ENCODE measurements around the gene SLC25A21. TPM values are rescaled to one million over a fixed set of nuclear protein-coding genes. Genes with fewer than 3 reads are reported as not detected.
A peak's percentile ranks its signal among the peaks of the same experiment; 100 is the strongest.
"Not testable (repeated sequence)": the region's sequence is repeated elsewhere in the genome, so short reads cannot be mapped to it uniquely, and the experiment has no call there.

Gene SLC25A21
- total and polyA plus RNA-seq, 7 experiments from 2014 or later, result not detected

GRCh38 chr14:36988568-36988967 lies 183.8 kb downstream of the SLC25A21 start:
- ChIA-PET POLR2A (no interaction called here), CTCF (no interaction called here)
- H3K4me1 ChIP-seq (ENCODE audit: control insufficient read depth in 2 of 2, insufficient read depth in 2 of 2, low read length in 2 of 2), result no peaks in the 10 kb centered on the region
- no peak overlapping the region for H3K27ac ChIP-seq (ENCODE audit: low read depth, low read length)
- no peak overlapping the region for H3K4me3 ChIP-seq (ENCODE audit: low read length)
- H3K36me3 ChIP-seq (ENCODE audit: control insufficient read depth in 2 of 3, insufficient read depth in 3 of 3, low read length in 3 of 3), result no peaks in the 10 kb centered on the region
- H3K27ac Mint-ChIP-seq, result no peak overlapping the region
- H3K27me3 ChIP-seq (ENCODE audit: control insufficient read depth in 2 of 2, insufficient read depth in 2 of 2, low read length in 2 of 2), result no peaks in the 10 kb centered on the region
- DNase-seq (no peak), ATAC-seq (no peak)
- intact Hi-C loops (cut with micrococcal nuclease), result no loop called here
- no peaks in the 10 kb centered on the region for H3K27me3 Mint-ChIP-seq
- H3K9me3 Mint-ChIP-seq, result peaks cover 0 to 12% (median 0%) of the 10 kb centered on the region in 11 donors
- H3K36me3 Mint-ChIP-seq, result no peaks in the 10 kb centered on the region
- no peak overlapping the region for H3K4me3 Mint-ChIP-seq
- no peaks in the 10 kb centered on the region for H3K9me3 ChIP-seq (ENCODE audit: control insufficient read depth in 2 of 3, low read length in 3 of 3)
- H3K4me1 Mint-ChIP-seq, result no peaks in the 10 kb centered on the region

- DNase-seq, result no peak
- intact Hi-C loops (cut with micrococcal nuclease), result no loop called here
- ChIA-PET POLR2A (no interaction called here), CTCF (no interaction called here)
- Mint-ChIP-seq H3K36me3 (no peaks in the 10 kb centered on the region), H3K27me3 (no peaks in the 10 kb centered on the region), H3K9me3 (peaks cover 0 to 17% (median 0%) of the 10 kb centered on the region in 11 donors), H3K4me3 (no peak overlapping the region), H3K4me1 (no peaks in the 10 kb centered on the region), H3K27ac (no peak overlapping the region)
- H3K4me1 ChIP-seq (ENCODE audit: control insufficient read depth in 2 of 2, insufficient read depth in 2 of 2, low read length in 2 of 2), result no peaks in the 10 kb centered on the region
- no peak overlapping the region for H3K4me3 ChIP-seq (ENCODE audit: low read length)
- no peaks in the 10 kb centered on the region for H3K9me3 ChIP-seq (ENCODE audit: control insufficient read depth in 2 of 3, low read length in 3 of 3)
- no peaks in the 10 kb centered on the region for H3K36me3 ChIP-seq (ENCODE audit: control insufficient read depth in 2 of 3, insufficient read depth in 3 of 3, low read length in 3 of 3)
- no peak for ATAC-seq
- H3K27me3 ChIP-seq (ENCODE audit: control insufficient read depth in 2 of 2, insufficient read depth in 2 of 2, low read length in 2 of 2), result no peaks in the 10 kb centered on the region
- no peak overlapping the region for H3K27ac ChIP-seq (ENCODE audit: low read depth, low read length)
Observed at GRCh38 chr14:36986407-36986806, 186.0 kb downstream of the SLC25A21 start.

DNA sequence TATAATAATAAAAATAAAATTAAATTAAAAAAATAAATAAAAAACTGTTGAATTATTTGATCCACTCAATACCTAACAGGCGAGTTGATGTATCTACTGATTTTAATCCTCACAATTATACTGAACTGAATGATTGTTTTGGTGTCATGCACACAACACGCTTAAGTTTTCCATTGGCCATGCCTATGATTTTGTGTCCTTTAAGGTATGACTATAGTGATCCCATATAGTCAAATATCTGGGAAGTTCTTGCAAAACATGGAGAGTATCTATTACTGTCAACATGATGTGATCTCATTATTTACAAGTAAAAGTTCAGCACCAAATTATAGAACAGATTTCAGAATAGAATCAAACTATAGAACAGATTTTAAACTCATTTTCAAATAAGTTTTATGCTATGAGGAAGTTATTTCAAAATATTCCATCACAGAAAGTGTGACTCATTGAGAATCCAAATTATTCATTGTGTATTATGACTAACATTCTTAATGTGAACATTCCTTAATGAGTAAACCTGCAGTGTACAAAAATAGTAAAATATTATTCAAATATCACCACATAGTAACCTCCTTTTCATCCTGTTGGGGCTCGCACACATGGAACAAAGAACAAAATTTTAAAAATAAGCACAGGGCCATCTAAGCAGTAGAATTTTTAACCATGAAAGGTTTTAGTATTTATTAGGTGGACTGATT lies 190.4 kb downstream of the SLC25A21 start:
- ATAC-seq (no peak), DNase-seq (no peak)
- Mint-ChIP-seq H3K4me3 (no peak overlapping the region), H3K36me3 (peaks cover 0 to 6% (median 0%) of the 10 kb centered on the region in 5 donors), H3K27ac (no peak overlapping the region), H3K9me3 (peaks cover 0 to 11% (median 3%) of the 10 kb centered on the region in 11 donors), H3K4me1 (no peaks in the 10 kb centered on the region), H3K27me3 (no peaks in the 10 kb centered on the region)
- intact Hi-C loops (cut with micrococcal nuclease), result no loop called here
- Histone ChIP-seq H3K36me3 (ENCODE audit: control insufficient read depth in 2 of 3, insufficient read depth in 3 of 3, low read length in 3 of 3) (no peaks in the 10 kb centered on the region), H3K4me3 (ENCODE audit: low read length) (no peak overlapping the region), H3K27me3 (ENCODE audit: control insufficient read depth in 2 of 2, insufficient read depth in 2 of 2, low read length in 2 of 2) (no peaks in the 10 kb centered on the region), H3K27ac (ENCODE audit: low read depth, low read length) (no peak overlapping the region), H3K9me3 (ENCODE audit: control insufficient read depth in 2 of 3, low read length in 3 of 3) (peaks cover 0 to 3% (median 0%) of the 10 kb centered on the region in 3 experiments), H3K4me1 (ENCODE audit: control insufficient read depth in 2 of 2, insufficient read depth in 2 of 2, low read length in 2 of 2) (no peaks in the 10 kb centered on the region)
- ChIA-PET POLR2A (no interaction called here), CTCF (no interaction called here)

- H3K36me3 Mint-ChIP-seq; H3K27me3 ChIP-seq (ENCODE audit: control insufficient read depth in 2 of 2, insufficient read depth in 2 of 2, low read length in 2 of 2); H3K36me3 ChIP-seq (ENCODE audit: control insufficient read depth in 2 of 3, insufficient read depth in 3 of 3, low read length in 3 of 3); DNase-seq; H3K27ac Mint-ChIP-seq; intact Hi-C loops (cut with micrococcal nuclease); H3K4me1 ChIP-seq (ENCODE audit: control insufficient read depth in 2 of 2, insufficient read depth in 2 of 2, low read length in 2 of 2); CTCF ChIA-PET; H3K4me3 Mint-ChIP-seq; H3K4me1 Mint-ChIP-seq; POLR2A ChIA-PET; ATAC-seq; H3K4me3 ChIP-seq (ENCODE audit: low read length); H3K27ac ChIP-seq (ENCODE audit: low read depth, low read length); H3K27me3 Mint-ChIP-seq; H3K9me3 ChIP-seq (ENCODE audit: control insufficient read depth in 2 of 3, low read length in 3 of 3): not testable (repeated sequence)
- peaks cover 0 to 11% (median 4%) of the 10 kb centered on the region in 11 donors for H3K9me3 Mint-ChIP-seq
Observed at GRCh38 chr14:36980413-36980812, 192.0 kb downstream of the SLC25A21 start.

GRCh38 chr14:36979863-36980262 lies 192.5 kb downstream of the SLC25A21 start:
- H3K9me3 Mint-ChIP-seq, result peaks cover 0 to 11% (median 4%) of the 10 kb centered on the region in 11 donors
- no peaks in the 10 kb centered on the region for H3K4me1 Mint-ChIP-seq

GRCh38 chr14:36976571-36977023 lies 195.8 kb downstream of the SLC25A21 start:
- peaks cover 0 to 6% (median 0%) of the 10 kb centered on the region in 5 donors for H3K36me3 Mint-ChIP-seq
- no peaks in the 10 kb centered on the region for H3K4me1 Mint-ChIP-seq
- DNase-seq (no peak), ATAC-seq (no peak)
- H3K4me3 Mint-ChIP-seq, result no peak overlapping the region
- Histone ChIP-seq H3K36me3 (ENCODE audit: control insufficient read depth in 2 of 3, insufficient read depth in 3 of 3, low read length in 3 of 3) (no peaks in the 10 kb centered on the region), H3K4me1 (ENCODE audit: control insufficient read depth in 2 of 2, insufficient read depth in 2 of 2, low read length in 2 of 2) (no peaks in the 10 kb centered on the region), H3K27me3 (ENCODE audit: control insufficient read depth in 2 of 2, insufficient read depth in 2 of 2, low read length in 2 of 2) (no peaks in the 10 kb centered on the region), H3K9me3 (ENCODE audit: control insufficient read depth in 2 of 3, low read length in 3 of 3) (peaks cover 0 to 3% (median 0%) of the 10 kb centered on the region in 3 experiments), H3K27ac (ENCODE audit: low read depth, low read length) (no peak overlapping the region), H3K4me3 (ENCODE audit: low read length) (no peak overlapping the region)
- H3K27ac Mint-ChIP-seq, result no peak overlapping the region
- POLR2A ChIA-PET, result no interaction called here
- H3K27me3 Mint-ChIP-seq, result peaks cover 0 to 3% (median 0%) of the 10 kb centered on the region in 5 donors
- H3K9me3 Mint-ChIP-seq, result peaks cover 0 to 16% (median 5%) of the 10 kb centered on the region in 11 donors
- intact Hi-C loops (cut with micrococcal nuclease), result no loop called here
- CTCF ChIA-PET, result no interaction called here

More at GRCh38 chr14:36979863-36980262, 192.5 kb downstream of the SLC25A21 start:
- H3K27me3 Mint-ChIP-seq, result no peaks in the 10 kb centered on the region
- intact Hi-C loops (cut with micrococcal nuclease), result no loop called here
- H3K4me3 Mint-ChIP-seq, result no peak overlapping the region
- Histone ChIP-seq H3K9me3 (ENCODE audit: control insufficient read depth in 2 of 3, low read length in 3 of 3) (peaks cover 0 to 3% (median 0%) of the 10 kb centered on the region in 3 experiments), H3K27me3 (ENCODE audit: control insufficient read depth in 2 of 2, insufficient read depth in 2 of 2, low read length in 2 of 2) (no peaks in the 10 kb centered on the region), H3K27ac (ENCODE audit: low read depth, low read length) (no peak overlapping the region), H3K4me1 (ENCODE audit: control insufficient read depth in 2 of 2, insufficient read depth in 2 of 2, low read length in 2 of 2) (no peaks in the 10 kb centered on the region), H3K4me3 (ENCODE audit: low read length) (no peak overlapping the region), H3K36me3 (ENCODE audit: control insufficient read depth in 2 of 3, insufficient read depth in 3 of 3, low read length in 3 of 3) (no peaks in the 10 kb centered on the region)
- ChIA-PET CTCF (no interaction called here), POLR2A (no interaction called here)
- ATAC-seq (no peak), DNase-seq (no peak)
- H3K27ac Mint-ChIP-seq, result no peak overlapping the region
- H3K36me3 Mint-ChIP-seq, result peaks cover 0 to 6% (median 0%) of the 10 kb centered on the region in 5 donors

GRCh38 chr14:36975834-36976233 lies 196.6 kb downstream of the SLC25A21 start:
- peaks cover 0 to 3% (median 0%) of the 10 kb centered on the region in 5 donors for H3K27me3 Mint-ChIP-seq
- Histone ChIP-seq H3K27ac (ENCODE audit: low read depth, low read length) (no peak overlapping the region), H3K4me1 (ENCODE audit: control insufficient read depth in 2 of 2, insufficient read depth in 2 of 2, low read length in 2 of 2) (no peaks in the 10 kb centered on the region), H3K36me3 (ENCODE audit: control insufficient read depth in 2 of 3, insufficient read depth in 3 of 3, low read length in 3 of 3) (no peaks in the 10 kb centered on the region), H3K4me3 (ENCODE audit: low read length) (no peak overlapping the region), H3K27me3 (ENCODE audit: control insufficient read depth in 2 of 2, insufficient read depth in 2 of 2, low read length in 2 of 2) (no peaks in the 10 kb centered on the region), H3K9me3 (ENCODE audit: control insufficient read depth in 2 of 3, low read length in 3 of 3) (peaks cover 0 to 3% (median 0%) of the 10 kb centered on the region in 3 experiments)
- H3K9me3 Mint-ChIP-seq, result peaks cover 0 to 16% (median 5%) of the 10 kb centered on the region in 11 donors
- ChIA-PET POLR2A (no interaction called here), CTCF (no interaction called here)
- H3K4me3 Mint-ChIP-seq, result no peak overlapping the region
- no peaks in the 10 kb centered on the region for H3K4me1 Mint-ChIP-seq
- ATAC-seq (peak; percentile 14), DNase-seq (no peak)
- H3K27ac Mint-ChIP-seq, result no peak overlapping the region
- H3K36me3 Mint-ChIP-seq, result peaks cover 0 to 6% (median 0%) of the 10 kb centered on the region in 5 donors
- intact Hi-C loops (cut with micrococcal nuclease), result no loop called here

All from naive thymus-derived CD4-positive, alpha-beta T cell (primary cell).